SJSA1 (cell line): Measurements from ENCODE around the gene SLC12A2. TPM values are rescaled to one million over a fixed set of nuclear protein-coding genes. Genes with fewer than 3 reads are reported as not detected.

Experiments used
- DNase-seq, 2 experiments: peaks; one replicate each; pipeline ENCODE4 v3.0.0-alpha.2; 2015 to 2020; ENCODE audit warnings: low spot score in 2 of 2, low read depth in 1 of 2
- H3K27ac ChIP-seq: fragments of 250-450 bp; sonication (Bioruptor Pico); 2 replicates; pipeline ENCODE4 v1.5.1; 2020; ENCODE audit warnings: mild to moderate bottlenecking, moderate library complexity
- H3K27me3 ChIP-seq: fragments of 250-450 bp; sonication (Bioruptor Pico); replicated peaks from 2 replicates; pipeline ENCODE4 v1.5.1; 2020; ENCODE audit warnings: mild to moderate bottlenecking, moderate library complexity
- H3K36me3 ChIP-seq: fragments of 250-450 bp; sonication (Bioruptor Pico); 2 replicates; pipeline ENCODE4 v1.5.1; 2020; ENCODE audit warnings: mild to moderate bottlenecking
- H3K4me1 ChIP-seq: fragments of 250-450 bp; sonication (Bioruptor Pico); replicated peaks from 2 replicates; pipeline ENCODE4 v1.6.1; 2021; ENCODE audit warnings: mild to moderate bottlenecking
- H3K4me3 ChIP-seq: fragments of 250-450 bp; sonication (Bioruptor Pico); 2 replicates; pipeline ENCODE4 v1.5.1; 2020; ENCODE audit warnings: mild to moderate bottlenecking
- H3K9me3 ChIP-seq: fragments of 250-450 bp; sonication (Bioruptor Pico); replicated peaks from 2 replicates; pipeline ENCODE4 v1.5.1; 2020; ENCODE audit warnings: mild to moderate bottlenecking
- total RNA-seq: library from RNA; depleted of rRNA; stranded (reverse); fragments of >200 nt; shearing (Covaris generic); gene quantifications from 2 replicates; pipeline ENCODE4 v1.2.3, GENCODE V29; 2014

The SLC12A2 gene
- total RNA-seq, 1 experiment from 2014 or later, result 91.4 TPM

DNA sequence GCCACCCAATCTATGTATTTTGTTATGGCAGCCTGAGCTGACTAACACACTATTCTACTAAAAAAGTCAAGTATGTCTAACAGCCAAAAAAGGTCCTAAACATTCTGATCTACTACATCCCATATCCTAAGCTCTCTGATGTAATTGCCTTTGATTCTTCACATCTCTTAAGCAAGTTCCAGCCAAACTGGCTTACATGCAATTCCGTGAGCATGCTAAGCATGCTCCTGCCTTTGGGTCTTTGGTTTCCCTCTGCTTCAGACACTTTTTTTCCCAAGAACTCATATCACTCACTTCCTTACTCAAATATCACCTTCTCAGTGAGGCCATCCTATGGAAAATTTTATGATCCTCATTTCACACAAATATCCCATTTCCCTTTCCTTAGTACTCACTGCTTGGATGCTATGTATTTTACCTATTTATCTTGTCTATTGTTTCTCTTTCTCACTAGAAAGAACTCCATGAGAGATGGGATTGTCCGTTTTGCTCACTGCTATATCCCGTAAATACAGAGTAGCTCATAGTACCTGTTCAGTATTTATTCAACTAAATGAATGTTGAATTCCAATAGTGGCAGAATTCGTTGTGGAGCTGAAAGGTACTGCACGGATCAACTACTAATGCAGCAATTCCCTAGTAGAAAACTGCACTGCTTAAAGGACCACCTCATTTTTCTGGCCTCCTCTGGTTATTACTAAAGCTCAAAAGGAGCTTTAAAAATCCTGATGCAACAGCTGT, 2.3 kb upstream of the SLC12A2 start:
- peak in 1 of 2 experiments; percentile 28 for DNase-seq
- Histone ChIP-seq H3K27me3 (no peaks in the 10 kb centered on the region), H3K36me3 (peaks cover 46% of the 10 kb centered on the region), H3K9me3 (peaks cover 9% of the 10 kb centered on the region; the same call in 1 of the 2 replicates), H3K4me3 (peak overlapping the region; percentile 99), H3K27ac (no peak overlapping the region), H3K4me1 (peaks cover 47% of the 10 kb centered on the region)

DNA sequence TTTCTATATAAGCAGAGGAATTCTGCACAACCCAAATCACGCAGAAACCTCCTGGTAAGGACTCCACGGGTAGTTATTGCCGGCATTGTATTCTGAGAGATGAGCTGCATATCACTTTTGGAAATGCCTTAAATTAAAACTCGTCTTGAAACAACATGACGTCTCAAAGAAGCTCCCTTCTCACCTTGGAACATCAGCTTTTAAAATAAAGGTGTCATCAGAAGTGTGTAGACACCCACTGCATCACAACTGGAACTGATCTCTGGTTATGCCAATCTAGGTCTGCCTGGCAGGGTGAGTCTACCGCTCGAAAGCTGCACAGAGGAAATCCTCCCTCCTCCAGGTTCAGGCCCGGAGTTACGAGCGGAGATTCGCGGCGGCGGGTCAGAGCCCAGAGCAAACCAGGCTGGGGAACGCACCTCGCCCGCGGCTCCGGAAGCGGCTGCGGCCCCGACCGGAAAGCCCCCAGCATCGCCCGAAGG, 974 bp upstream of the SLC12A2 start:
- H3K27ac ChIP-seq, result peak overlapping the region; percentile 87
- DNase-seq, result peak in 1 of 2 experiments; percentile 94
- H3K36me3 ChIP-seq, result peaks cover 47% of the 10 kb centered on the region
- H3K9me3 ChIP-seq, result peaks cover 9% of the 10 kb centered on the region; the same call in 1 of the 2 replicates
- H3K4me3 ChIP-seq, result peak overlapping the region; percentile 99
- peaks cover 53% of the 10 kb centered on the region for H3K4me1 ChIP-seq
- H3K27me3 ChIP-seq, result no peaks in the 10 kb centered on the region

DNA sequence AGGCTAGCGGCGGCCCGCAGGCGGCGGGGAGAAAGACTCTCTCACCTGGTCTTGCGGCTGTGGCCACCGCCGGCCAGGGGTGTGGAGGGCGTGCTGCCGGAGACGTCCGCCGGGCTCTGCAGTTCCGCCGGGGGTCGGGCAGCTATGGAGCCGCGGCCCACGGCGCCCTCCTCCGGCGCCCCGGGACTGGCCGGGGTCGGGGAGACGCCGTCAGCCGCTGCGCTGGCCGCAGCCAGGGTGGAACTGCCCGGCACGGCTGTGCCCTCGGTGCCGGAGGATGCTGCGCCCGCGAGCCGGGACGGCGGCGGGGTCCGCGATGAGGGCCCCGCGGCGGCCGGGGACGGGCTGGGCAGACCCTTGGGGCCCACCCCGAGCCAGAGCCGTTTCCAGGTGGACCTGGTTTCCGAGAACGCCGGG, 253 bp downstream of the SLC12A2 start:
- Histone ChIP-seq H3K9me3 (peaks cover 9% of the 10 kb centered on the region; the same call in 1 of the 2 replicates), H3K27me3 (no peaks in the 10 kb centered on the region), H3K27ac (peak overlapping the region; percentile 87), H3K4me3 (peak overlapping the region; percentile 99), H3K36me3 (peaks cover 44% of the 10 kb centered on the region), H3K4me1 (peaks cover 50% of the 10 kb centered on the region)
- DNase-seq, result no peak

GRCh38 chr5:128084228-128085167, 932 bp downstream of the SLC12A2 start:
- peak; percentile 53 to 56 for DNase-seq

GRCh38 chr5:128085413-128085812, 1.8 kb downstream of the SLC12A2 start:
- Histone ChIP-seq H3K27me3 (no peaks in the 10 kb centered on the region), H3K4me1 (peaks cover 41% of the 10 kb centered on the region), H3K36me3 (peaks cover 38% of the 10 kb centered on the region), H3K4me3 (peak overlapping the region; percentile 99), H3K27ac (no peak overlapping the region), H3K9me3 (peaks cover 9% of the 10 kb centered on the region; the same call in 1 of the 2 replicates)
- no peak for DNase-seq

More at GRCh38 chr5:128084228-128085167, 932 bp downstream of the SLC12A2 start:
- Histone ChIP-seq H3K4me1 (peaks cover 46% of the 10 kb centered on the region), H3K4me3 (peak overlapping the region; percentile 99), H3K36me3 (peaks cover 42% of the 10 kb centered on the region), H3K27me3 (no peaks in the 10 kb centered on the region), H3K27ac (no peak overlapping the region; the same call in 1 of the 2 replicates), H3K9me3 (peaks cover 9% of the 10 kb centered on the region; the same call in 1 of the 2 replicates)

DNA sequence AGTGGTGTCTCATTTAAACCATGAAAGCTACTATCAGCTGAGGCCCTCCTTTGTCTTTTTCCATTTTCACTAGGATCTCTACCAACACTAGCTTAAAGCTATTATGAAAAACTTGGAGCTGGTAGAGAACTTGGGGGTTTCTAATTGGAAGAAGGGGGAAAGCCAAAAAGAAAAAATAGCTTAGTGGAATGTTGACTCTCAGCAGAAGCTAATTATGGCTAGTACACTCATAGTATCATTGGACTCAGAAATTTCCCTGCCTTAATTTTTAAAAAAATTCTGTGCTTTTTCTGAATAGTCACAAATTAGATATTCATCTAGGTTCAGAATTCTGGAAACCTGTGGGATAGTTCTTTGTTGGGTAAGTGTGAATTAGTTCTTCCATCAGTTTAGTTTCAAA, 8.0 kb downstream of the SLC12A2 start:
- Histone ChIP-seq H3K9me3 (no peaks in the 10 kb centered on the region), H3K36me3 (peaks cover 23% of the 10 kb centered on the region), H3K4me3 (no peak overlapping the region), H3K4me1 (peaks cover 9% of the 10 kb centered on the region), H3K27me3 (no peaks in the 10 kb centered on the region), H3K27ac (no peak overlapping the region)
- DNase-seq, result no peak

DNA sequence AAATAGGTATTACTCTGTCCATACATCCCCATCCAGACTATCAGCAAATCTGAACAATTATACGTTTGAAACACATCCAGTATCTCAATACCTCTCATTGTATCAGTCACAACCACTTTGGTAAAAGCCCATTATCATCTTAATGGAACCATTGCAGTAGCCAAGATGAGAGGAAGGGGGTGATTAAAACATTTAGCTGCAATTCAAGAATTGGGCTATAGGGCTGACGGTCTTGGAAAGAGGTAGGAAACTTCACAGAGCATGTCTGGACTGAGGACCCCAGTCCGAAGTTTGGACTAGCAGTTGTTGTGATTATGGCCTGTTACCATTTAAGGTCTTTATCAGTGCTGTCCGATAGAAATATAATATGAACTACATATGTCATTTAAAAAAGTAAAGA, 8.6 kb downstream of the SLC12A2 start:
- H3K36me3 ChIP-seq, result peaks cover 25% of the 10 kb centered on the region
- DNase-seq, result no peak
- H3K4me3 ChIP-seq, result no peak overlapping the region
- H3K27me3 ChIP-seq, result no peaks in the 10 kb centered on the region
- no peak overlapping the region for H3K27ac ChIP-seq
- H3K4me1 ChIP-seq, result peaks cover 6% of the 10 kb centered on the region
- H3K9me3 ChIP-seq, result no peaks in the 10 kb centered on the region

DNA sequence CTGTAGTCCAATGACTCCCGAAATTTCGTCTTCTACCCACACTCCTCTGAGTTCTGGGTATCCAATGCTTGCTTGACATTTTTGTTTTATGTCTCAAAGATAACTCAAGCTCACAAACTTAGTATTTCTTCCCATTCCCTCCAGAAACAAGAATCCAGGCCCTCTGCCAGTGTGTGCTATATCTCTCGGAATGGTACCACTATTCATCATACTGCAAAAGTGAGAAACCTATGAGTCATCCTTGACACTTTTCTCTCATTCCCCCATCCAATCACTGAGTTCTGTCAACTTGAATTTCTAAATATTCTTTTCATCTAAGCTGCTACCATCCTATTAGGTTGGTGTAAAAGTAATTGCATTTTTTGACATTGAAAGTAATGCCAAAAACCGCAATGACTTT, 9.8 kb downstream of the SLC12A2 start:
- no peaks in the 10 kb centered on the region for H3K27me3 ChIP-seq
- H3K4me1 ChIP-seq, result peaks cover 6% of the 10 kb centered on the region
- peaks cover 23% of the 10 kb centered on the region for H3K36me3 ChIP-seq
- DNase-seq, result no peak
- no peak overlapping the region for H3K27ac ChIP-seq
- H3K9me3 ChIP-seq, result no peaks in the 10 kb centered on the region
- no peak overlapping the region for H3K4me3 ChIP-seq

DNA sequence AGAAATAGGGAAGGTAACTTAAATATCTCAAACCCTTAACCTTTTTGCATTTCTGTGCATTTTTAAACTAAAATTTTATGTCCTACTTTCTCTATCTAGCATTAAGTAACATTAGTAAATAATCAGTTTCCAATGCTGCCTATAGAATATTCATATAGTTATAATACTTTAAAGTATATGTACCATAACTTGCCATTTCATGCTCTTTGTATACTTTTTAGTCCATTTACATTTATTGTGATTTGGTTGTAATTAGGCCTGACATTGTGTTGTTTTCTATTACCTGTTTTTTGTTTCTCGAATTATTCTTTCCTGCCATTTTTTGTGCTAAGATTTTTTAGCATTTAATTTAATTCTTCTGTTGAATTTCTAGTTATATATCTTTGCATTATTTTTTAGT, 13.7 kb downstream of the SLC12A2 start:
- DNase-seq, result no peak
- peaks cover 23% of the 10 kb centered on the region for H3K36me3 ChIP-seq

DNA sequence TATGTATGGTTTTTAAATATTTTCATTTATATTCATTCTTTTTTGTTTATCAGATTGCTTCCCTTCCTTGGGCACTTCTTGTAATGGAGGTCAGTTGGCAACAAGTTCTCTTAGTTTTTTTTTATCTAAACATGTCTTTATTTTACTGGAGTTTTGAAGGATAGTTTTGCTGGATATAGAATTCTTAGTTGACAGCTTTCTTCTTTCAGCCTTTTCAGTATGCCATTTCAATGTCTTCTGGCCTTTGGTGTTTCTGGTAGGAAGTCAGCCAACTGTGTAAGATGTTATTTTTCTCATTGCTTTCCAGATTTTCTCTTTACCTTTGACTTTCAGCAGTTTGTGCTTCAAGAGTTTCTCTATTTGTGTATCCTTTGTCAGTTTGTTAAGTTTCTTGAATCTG, 14.2 kb downstream of the SLC12A2 start:
- peaks cover 20% of the 10 kb centered on the region for H3K4me1 ChIP-seq
- no peaks in the 10 kb centered on the region for H3K27me3 ChIP-seq
- no peak for DNase-seq
- no peak overlapping the region for H3K27ac ChIP-seq
- no peak overlapping the region for H3K4me3 ChIP-seq
- peaks cover 23% of the 10 kb centered on the region for H3K36me3 ChIP-seq
- H3K9me3 ChIP-seq, result no peaks in the 10 kb centered on the region

More for the DNA sequence above, 13.7 kb downstream of the SLC12A2 start:
- H3K9me3 ChIP-seq, result no peaks in the 10 kb centered on the region
- no peak overlapping the region for H3K4me3 ChIP-seq
- no peak overlapping the region for H3K27ac ChIP-seq
- no peaks in the 10 kb centered on the region for H3K27me3 ChIP-seq
- H3K4me1 ChIP-seq, result peaks cover 20% of the 10 kb centered on the region

GRCh38 chr5:128099944-128100343, 16.4 kb downstream of the SLC12A2 start:
- Histone ChIP-seq H3K27ac (0 out of 2 replicates have a peak overlapping the region, but pooled peaks have one; percentile 10), H3K27me3 (no peaks in the 10 kb centered on the region), H3K4me3 (no peak overlapping the region), H3K9me3 (no peaks in the 10 kb centered on the region), H3K4me1 (peaks cover 14% of the 10 kb centered on the region), H3K36me3 (peaks cover 21% of the 10 kb centered on the region)
- peak in 1 of 2 experiments; percentile 64 for DNase-seq

DNA sequence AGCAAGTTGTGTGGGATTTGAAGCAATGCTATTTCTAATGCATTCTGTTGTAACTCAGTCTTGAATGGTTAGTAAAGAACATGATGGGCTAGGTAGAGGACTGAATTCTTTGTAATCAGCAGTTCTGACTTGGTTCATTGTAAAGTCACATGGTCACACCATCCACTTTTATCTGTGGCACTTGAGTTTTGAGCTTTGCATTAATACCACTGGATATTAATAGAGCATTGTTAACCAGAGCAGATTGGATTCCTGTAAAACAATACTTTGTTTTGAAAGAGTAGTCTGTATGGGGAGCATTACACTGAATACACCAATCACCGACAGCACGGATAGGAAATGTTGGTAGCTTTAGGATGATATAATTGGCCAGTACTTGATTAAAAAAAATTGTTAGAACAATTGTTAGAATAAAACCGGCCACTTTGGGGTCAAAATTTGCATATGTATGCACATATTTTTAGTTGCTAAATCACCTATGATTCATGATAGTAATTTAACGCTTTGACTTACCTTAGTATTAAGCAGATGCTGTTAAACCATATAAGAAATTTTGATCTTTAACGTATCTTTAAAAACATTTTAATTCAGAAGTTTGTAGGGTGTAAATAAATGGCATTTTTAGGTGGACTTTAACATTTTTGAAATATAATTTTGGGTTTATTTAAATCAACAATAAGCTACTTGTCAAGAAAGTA, 17.4 kb downstream of the SLC12A2 start:
- DNase-seq, result no peak
- Histone ChIP-seq H3K27me3 (no peaks in the 10 kb centered on the region), H3K9me3 (no peaks in the 10 kb centered on the region), H3K4me1 (peaks cover 14% of the 10 kb centered on the region), H3K27ac (no peak overlapping the region), H3K4me3 (no peak overlapping the region), H3K36me3 (peaks cover 21% of the 10 kb centered on the region)

- Histone ChIP-seq H3K4me3 (no peak overlapping the region), H3K9me3 (no peaks in the 10 kb centered on the region), H3K27me3 (no peaks in the 10 kb centered on the region), H3K27ac (no peak overlapping the region), H3K36me3 (peaks cover 18% of the 10 kb centered on the region), H3K4me1 (peaks cover 14% of the 10 kb centered on the region)
- DNase-seq, result no peak
Observed at GRCh38 chr5:128101676-128102075, 18.1 kb downstream of the SLC12A2 start.
